HG02623 (cell line): ENCODE measurements around the gene ZBED2.
A peak's percentile ranks its signal among the peaks of the same experiment; 100 is the strongest.
"Not testable (repeated sequence)": the region's sequence is repeated elsewhere in the genome, so short reads cannot be mapped to it uniquely, and the experiment has no call there.

Source experiments
- ATAC-seq: cut with Tn5 transposase; IDR thresholded peaks from one replicate; pipeline ENCODE4 v1.9.1; 2021; ENCODE audit warnings: moderate library complexity; ENCODE audit not compliant: unreplicated experiment

The ZBED2 gene

GRCh38 chr3:111577798-111578685, 17.1 kb downstream of the ZBED2 start:
- ATAC-seq, result peak; percentile 97

- no peak for ATAC-seq
Measured at GRCh38 chr3:111577113-111577512, 18.0 kb downstream of the ZBED2 start.

DNA sequence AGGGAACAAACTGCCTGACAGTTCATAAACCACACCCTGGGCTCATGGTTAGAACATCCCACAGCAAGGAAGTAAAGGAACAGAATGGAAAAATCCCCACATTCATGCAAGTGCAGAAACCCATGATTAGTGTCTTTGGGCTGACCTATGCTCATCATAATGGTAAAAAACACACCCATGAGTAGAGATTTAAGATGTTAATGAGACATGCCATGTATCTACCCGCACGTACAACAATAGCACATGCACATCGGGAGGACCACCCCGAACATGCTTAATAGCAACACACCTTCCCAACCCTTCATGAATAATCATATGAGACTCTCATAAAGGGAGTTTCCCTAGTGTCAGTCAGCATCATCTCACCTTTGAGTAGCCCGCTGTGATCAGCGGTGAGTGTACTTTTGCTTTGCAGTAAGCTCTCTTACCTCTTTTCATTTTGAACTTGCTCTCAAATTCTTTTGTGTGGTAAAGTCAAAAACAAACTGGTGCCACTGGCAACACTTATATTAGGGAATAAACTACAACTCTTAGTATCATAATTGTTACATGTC, 23.2 kb downstream of the ZBED2 start:
- ATAC-seq, result no peak

DNA sequence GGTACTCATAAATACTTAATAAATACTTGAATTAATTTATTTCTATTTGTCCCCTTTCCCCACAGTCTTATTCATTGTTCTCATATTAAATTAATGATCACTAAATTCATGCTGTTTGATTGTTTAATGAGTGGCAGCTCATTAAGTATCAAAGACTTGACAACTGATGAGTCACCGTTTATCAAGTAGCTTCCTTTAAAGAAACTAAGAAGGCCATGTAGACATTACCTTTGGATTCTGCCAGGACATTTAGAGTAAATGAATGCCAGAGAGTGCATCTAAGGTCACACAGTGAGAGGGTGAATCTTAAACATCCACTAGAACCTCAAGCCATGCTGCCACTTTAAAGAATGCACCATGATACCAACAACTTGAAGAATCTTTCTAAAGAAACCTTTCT, 23.9 kb downstream of the ZBED2 start:
- no peak for ATAC-seq

DNA sequence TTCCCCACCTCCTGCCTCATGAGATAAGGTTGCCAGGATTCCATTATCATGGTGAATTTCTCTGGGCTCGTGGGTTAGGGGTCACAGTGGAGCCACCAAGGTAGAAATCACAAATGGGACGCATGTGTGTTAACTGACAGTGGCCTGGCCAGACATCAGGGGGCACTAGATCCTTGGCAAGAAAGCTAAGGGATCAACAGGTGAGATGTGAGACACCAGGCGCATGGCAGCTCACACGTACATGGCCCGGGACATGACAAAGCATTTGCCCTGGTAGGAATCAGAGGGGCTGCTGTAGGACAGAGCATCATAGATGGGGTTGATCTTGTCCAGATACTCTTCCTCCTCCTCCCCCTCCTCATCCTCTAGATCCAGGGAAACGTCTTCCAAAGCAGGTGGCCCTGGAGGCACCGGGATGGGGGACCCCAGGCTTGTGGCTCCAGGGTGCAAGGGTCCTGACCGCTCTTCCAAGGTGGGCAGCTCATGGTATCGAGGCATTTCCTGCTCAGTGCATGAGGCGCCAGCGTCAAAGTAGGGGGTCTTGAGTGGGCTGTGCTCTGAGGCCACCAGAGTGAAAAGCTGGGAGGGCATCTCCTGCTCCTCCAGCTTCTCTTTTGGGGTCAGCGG, 24.6 kb downstream of the ZBED2 start:
- no peak for ATAC-seq

DNA sequence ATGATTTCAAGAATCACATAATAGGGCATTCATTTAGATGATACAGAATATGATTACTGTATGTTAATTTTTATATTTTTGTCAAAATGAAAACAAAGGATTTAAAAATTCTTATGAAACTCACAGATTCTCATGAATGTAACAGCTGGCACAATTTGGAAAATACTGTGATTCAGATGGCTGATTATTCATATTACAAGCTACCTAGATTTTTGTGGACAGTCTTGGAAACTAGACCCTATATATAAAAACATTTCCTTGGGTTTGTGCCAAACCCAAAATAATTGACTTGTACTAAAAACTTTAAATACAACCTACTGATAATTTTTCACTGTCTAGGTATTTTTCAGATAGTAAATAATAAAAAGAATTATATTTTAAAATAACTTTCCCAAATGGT, 26.2 kb downstream of the ZBED2 start:
- no peak for ATAC-seq

DNA sequence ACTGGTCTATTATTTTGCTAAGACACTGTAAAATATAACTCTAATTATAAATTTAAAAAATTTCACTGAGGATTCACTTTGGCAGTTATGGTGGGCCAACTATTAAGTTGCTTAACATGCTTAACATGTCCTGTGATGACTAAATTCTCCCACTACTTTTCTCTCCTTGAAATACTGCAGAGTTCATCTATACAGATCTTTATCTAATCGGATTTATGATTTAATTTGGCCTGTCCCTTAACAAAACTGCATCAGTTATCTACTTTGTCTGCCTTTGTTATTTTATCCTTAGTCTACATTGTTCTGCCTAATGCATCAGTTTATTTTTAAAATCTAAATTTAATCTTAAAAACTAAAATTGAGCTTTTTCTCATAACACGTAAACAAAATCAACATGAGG, 26.8 kb downstream of the ZBED2 start:
- ATAC-seq, result no peak

DNA sequence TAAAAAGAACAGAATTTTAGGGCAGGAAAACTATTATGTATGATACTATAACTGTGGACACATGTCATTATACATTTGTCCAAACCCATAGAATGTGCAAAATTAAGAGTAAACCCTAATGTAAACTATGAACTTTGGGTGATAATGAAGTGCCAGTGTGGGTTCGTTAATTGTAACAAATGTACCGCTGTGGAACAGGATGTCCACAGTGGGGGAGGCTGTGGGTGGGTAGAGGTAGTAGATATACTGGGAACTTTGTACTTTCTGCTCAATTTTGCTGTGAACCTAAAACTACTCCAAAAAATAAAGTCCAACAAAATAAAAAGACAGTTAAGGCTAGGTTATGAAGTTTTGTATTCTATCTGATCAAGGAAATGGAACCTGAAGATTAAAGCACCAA, 28.3 kb downstream of the ZBED2 start:
- no peak for ATAC-seq

DNA sequence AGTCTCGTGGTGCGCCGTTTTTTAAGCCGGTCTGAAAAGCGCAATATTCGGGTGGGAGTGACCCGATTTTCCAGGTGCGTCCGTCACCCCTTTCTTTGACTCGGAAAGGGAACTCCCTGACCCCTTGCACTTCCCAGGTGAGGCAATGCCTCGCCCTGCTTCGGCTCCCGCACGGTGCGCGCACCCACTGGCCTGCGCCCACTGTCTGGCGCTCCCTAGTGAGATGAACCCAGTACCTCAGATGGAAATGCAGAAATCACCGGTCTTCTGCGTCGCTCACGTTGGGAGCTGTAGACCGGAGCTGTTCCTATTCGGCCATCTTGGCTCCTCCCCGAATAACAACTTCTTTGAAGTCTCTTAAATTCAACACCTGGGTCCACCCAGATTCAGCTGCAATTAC, 33.2 kb downstream of the ZBED2 start:
- not testable (repeated sequence) for ATAC-seq

DNA sequence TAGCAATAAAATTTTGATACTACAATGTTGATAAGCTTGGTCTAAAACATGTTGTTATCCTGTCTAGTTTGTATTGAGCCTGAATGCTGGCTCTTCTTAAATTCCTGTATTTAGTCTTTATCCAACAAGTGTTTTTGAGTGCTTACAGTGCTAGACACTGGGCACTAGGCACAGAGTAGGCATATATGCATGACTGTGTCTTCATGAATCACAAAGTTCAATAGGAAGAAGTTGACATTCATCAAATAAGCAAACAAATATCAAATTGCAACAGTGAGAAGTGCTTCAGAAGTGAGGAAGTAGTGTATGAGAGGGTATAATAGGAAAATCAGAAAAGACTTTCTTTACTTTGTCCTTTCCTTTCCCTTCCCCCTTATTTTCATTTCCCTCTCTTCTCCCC, 46.4 kb downstream of the ZBED2 start:
- ATAC-seq, result no peak

GRCh38 chr3:111548092-111548491, 47.1 kb downstream of the ZBED2 start:
- ATAC-seq, result peak; percentile 63

GRCh38 chr3:111547631-111548030, 47.5 kb downstream of the ZBED2 start:
- peak; percentile 87 for ATAC-seq

DNA sequence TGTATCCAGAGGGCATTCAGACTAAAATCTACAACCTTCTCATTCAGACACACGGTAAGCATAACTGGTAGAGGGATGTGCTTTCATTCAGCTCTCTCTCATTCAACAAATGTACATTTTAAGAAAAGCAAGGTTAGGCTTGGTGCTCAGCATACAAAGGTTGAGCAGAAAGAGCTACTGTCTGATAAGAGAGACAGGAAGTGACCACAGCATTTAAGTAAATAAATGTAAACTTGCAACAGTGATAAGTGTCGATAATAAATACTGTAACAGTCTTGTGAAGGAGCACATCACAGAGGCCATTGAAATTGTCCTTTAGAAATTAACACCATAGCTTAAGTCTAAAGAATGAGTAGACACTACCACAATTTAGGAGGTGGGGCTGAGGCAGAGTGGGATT, 49.8 kb downstream of the ZBED2 start:
- no peak for ATAC-seq
